ENCODE measurements around the gene ADISSP.

GRCh38 chr20:3781153-3781910 is 13.8 kb upstream of the ADISSP start, which contains the start of gene SPEF1:
- no peak for TF ChIP-seq SNAI2 (CRISPR knock-in tag; IDR thresholded peaks at IDR 0.05)
- TF ChIP-seq ZC3H10 (CRISPR knock-in tag; IDR thresholded peaks at IDR 0.05) = no peak
- no peak for TF ChIP-seq CREB5 (CRISPR knock-in tag; IDR thresholded peaks at IDR 0.05; ENCODE audit: low read depth)
- 0 out of 2 replicates have a peak, but pooled peaks have one; percentile 27 for TF ChIP-seq TSHZ2 (CRISPR knock-in tag; IDR thresholded peaks at IDR 0.05)
- TF ChIP-seq PATZ1 (CRISPR knock-in tag; IDR thresholded peaks at IDR 0.05; ENCODE audit: borderline replicate concordance) = no peak
- TF ChIP-seq ARNTL (CRISPR knock-in tag; IDR thresholded peaks at IDR 0.05; ENCODE audit: borderline replicate concordance, low read depth) = no peak
- no peak for TF ChIP-seq BACH2 (CRISPR knock-in tag; IDR thresholded peaks at IDR 0.05; ENCODE audit: borderline replicate concordance)
- no peak; the same call in 1 of the 2 replicates for TF ChIP-seq GLIS3 (CRISPR knock-in tag; IDR thresholded peaks at IDR 0.05)
- TF ChIP-seq ZNF565 (CRISPR knock-in tag; conservative IDR thresholded peaks at IDR 0.05; ENCODE audit: low read depth) = no peak
